HepG2 (cell line): ENCODE measurements around the gene CMA1. TPM values are rescaled to one million over a fixed set of nuclear protein-coding genes. Genes with fewer than 3 reads are reported as not detected.

Source experiments
- ATF7-NPFF ChIP-seq: sonication (generic); formaldehyde crosslinking; IDR thresholded peaks from 2 replicates; pipeline ENCODE4 v1.8.1; 2023; ENCODE audit warnings: mild to moderate bottlenecking, low read depth, missing genetic modification reagents, moderate library complexity
- EHMT2 ChIP-seq: fragments of 200-600 bp; sonication (generic); IDR thresholded peaks from 2 replicates; pipeline ENCODE4 v1.7.0; 2017; ENCODE audit warnings: antibody characterized with exemption, low read depth, low read length, borderline replicate concordance
- GZF1 ChIP-seq: sonication (generic); formaldehyde crosslinking; IDR thresholded peaks from 2 replicates; pipeline ENCODE4 v1.5.1; 2020; ENCODE audit warnings: mild to moderate bottlenecking, missing genetic modification reagents
- ISL2 ChIP-seq: sonication (generic); formaldehyde crosslinking; IDR thresholded peaks from 2 replicates; pipeline ENCODE4 v1.5.0; 2020; ENCODE audit warnings: missing genetic modification reagents
- MIER2 ChIP-seq: IDR thresholded peaks from 2 replicates; pipeline ENCODE4 v1.6.1; 2016; ENCODE audit warnings: missing biosample characterization, missing genetic modification reagents
- MTF1 ChIP-seq: sonication (generic); formaldehyde crosslinking; IDR thresholded peaks from 2 replicates; pipeline ENCODE4 v1.5.0; 2020; ENCODE audit warnings: missing genetic modification reagents
- NFAT5 ChIP-seq: sonication (generic); formaldehyde crosslinking; IDR thresholded peaks from 2 replicates; pipeline ENCODE4 v1.4.0; 2020; ENCODE audit warnings: missing genetic modification reagents
- SMAD3 ChIP-seq: sonication (generic); formaldehyde crosslinking; IDR thresholded peaks from 2 replicates; pipeline ENCODE4 v1.4.0; 2020; ENCODE audit warnings: missing genetic modification reagents
- TARDBP ChIP-seq: sonication (generic); formaldehyde crosslinking; IDR thresholded peaks from 2 replicates; pipeline ENCODE4 v1.8.0; 2022; ENCODE audit warnings: mild to moderate bottlenecking, missing genetic modification reagents
- TFE3 ChIP-seq: IDR thresholded peaks from 2 replicates; pipeline ENCODE4 v1.6.1; 2016
- TOE1 ChIP-seq: sonication (generic); formaldehyde crosslinking; IDR thresholded peaks from 2 replicates; pipeline ENCODE4 v1.4.0; 2020; ENCODE audit warnings: mild to moderate bottlenecking, missing genetic modification reagents
- XRCC5 ChIP-seq: fragments of 200-400 bp; formaldehyde crosslinking; optimal IDR thresholded peaks from 2 replicates; pipeline ENCODE3; 2017; ENCODE audit warnings: mild to moderate bottlenecking, low read length
- ZBED4 ChIP-seq: sonication (generic); formaldehyde crosslinking; IDR thresholded peaks from 2 replicates; pipeline ENCODE4 v1.4.0; 2020; ENCODE audit warnings: missing genetic modification reagents, borderline replicate concordance
- ZFP37 ChIP-seq: sonication (generic); formaldehyde crosslinking; IDR thresholded peaks from 2 replicates; pipeline ENCODE4 v1.4.0; 2020; ENCODE audit warnings: missing genetic modification reagents, borderline replicate concordance
- ZNF878 ChIP-seq: sonication (generic); formaldehyde crosslinking; IDR thresholded peaks from 2 replicates; pipeline ENCODE4 v1.8.1; 2023; ENCODE audit warnings: mild to moderate bottlenecking, missing genetic modification reagents, moderate library complexity
- ZSCAN20 ChIP-seq: sonication (generic); formaldehyde crosslinking; IDR thresholded peaks from 2 replicates; pipeline ENCODE4 v1.4.0; 2020; ENCODE audit warnings: missing genetic modification reagents, mild to moderate bottlenecking, borderline replicate concordance
- ZSCAN21 ChIP-seq: sonication (generic); formaldehyde crosslinking; IDR thresholded peaks from 2 replicates; pipeline ENCODE4 v1.8.0; 2022; ENCODE audit warnings: mild to moderate bottlenecking, missing genetic modification reagents, moderate library complexity, borderline replicate concordance
- ZSCAN31 ChIP-seq: sonication (generic); formaldehyde crosslinking; IDR thresholded peaks from 2 replicates; pipeline ENCODE4 v1.5.0; 2020; ENCODE audit warnings: low read depth, mild to moderate bottlenecking, missing genetic modification reagents
- polyA plus RNA-seq, 8 experiments: library from polyadenylated mRNA; depleted of rRNA in 3 of 8; stranded (reverse) in 7 of 8; unstranded in 1 of 8; fragments of >200 nt; fragmentation: Illumina TruSeq in 4 of 8; extraction: Trizol in 4 of 8; gene quantifications; 2 replicates each; pipeline versions ENCODE4 v1.2.1 to v1.2.3, GENCODE V29; 2011 to 2016; ENCODE audit warnings: low read depth in 4 of 8, missing spikeins in 1 of 8, mixed read lengths in 1 of 8; ENCODE audit not compliant: insufficient read depth in 1 of 8
- total RNA-seq, 5 experiments: library from RNA; depleted of rRNA; stranded (reverse); fragments of >200 nt; fragmentation: Illumina TruSeq; extraction: Trizol; gene quantifications; 2 replicates each; pipeline ENCODE4 v1.2.3, GENCODE V29; 2016; ENCODE audit warnings: low read depth in 1 of 5

CMA1 gene
- total and polyA plus RNA-seq, 2 of the 13 experiments (the other 11 are each of a cell fraction or from before 2014, with no cell fraction given), result not detected

- no peak for TF ChIP-seq TARDBP (CRISPR knock-in tag)
- 0 out of 2 replicates have a peak, but pooled peaks have one; percentile 49 for TF ChIP-seq ZBED4 (CRISPR knock-in tag)
- 0 out of 2 replicates have a peak, but pooled peaks have one; percentile 34 for TF ChIP-seq NFAT5 (CRISPR knock-in tag)
- TF ChIP-seq ZFP37 (CRISPR knock-in tag), result 0 out of 2 replicates have a peak, but pooled peaks have one; percentile 62
- peak; percentile 92 for TF ChIP-seq EHMT2
- TF ChIP-seq TFE3, result 0 out of 2 replicates have a peak, but pooled peaks have one; percentile 65
- 0 out of 2 replicates have a peak, but pooled peaks have one; percentile 41 for TF ChIP-seq MTF1 (CRISPR knock-in tag)
- TF ChIP-seq TOE1 (CRISPR knock-in tag), result no peak
- 0 out of 2 replicates have a peak, but pooled peaks have one; percentile 21 for TF ChIP-seq ISL2
- 0 out of 2 replicates have a peak, but pooled peaks have one; percentile 49 for TF ChIP-seq ZSCAN20 (CRISPR knock-in tag)
- no peak for TF ChIP-seq GZF1 (CRISPR knock-in tag)
- 0 out of 2 replicates have a peak, but pooled peaks have one; percentile 21 for TF ChIP-seq ZNF878
- TF ChIP-seq ZSCAN31 (CRISPR knock-in tag), result no peak
- TF ChIP-seq SMAD3 (CRISPR knock-in tag), result 0 out of 2 replicates have a peak, but pooled peaks have one; percentile 27
- peak; percentile 26 for TF ChIP-seq XRCC5
- peak; percentile 97 for TF ChIP-seq MIER2 (CRISPR knock-in tag)
- TF ChIP-seq ATF7-NPFF (CRISPR knock-in tag), result no peak
- no peak for TF ChIP-seq ZSCAN21 (CRISPR knock-in tag)
These were observed 4.9 kb upstream of the CMA1 start (continued) for GRCh38 chr14:24513009-24513408.
